IPS-15b (cell line): ENCODE data around the gene NFYC.

Experiments used
- H3K27me3 ChIP-seq: one replicate; pipeline ENCODE4 v1.6.1; 2013; ENCODE audit warnings: low read length; ENCODE audit not compliant: control insufficient read depth, insufficient read depth
- H3K36me3 ChIP-seq: one replicate; pipeline ENCODE4 v1.6.1; 2013; ENCODE audit warnings: low read length; ENCODE audit not compliant: control insufficient read depth, insufficient read depth
- H3K4me1 ChIP-seq: one replicate; pipeline ENCODE4 v1.6.1; 2013; ENCODE audit warnings: mild to moderate bottlenecking, low read length; ENCODE audit not compliant: control insufficient read depth, insufficient read depth
- H3K4me3 ChIP-seq: one replicate; pipeline ENCODE4 v1.5.1; 2013; ENCODE audit warnings: low read depth, low read length
- H3K9ac ChIP-seq: one replicate; pipeline ENCODE4 v1.6.1; 2013; ENCODE audit warnings: low read depth, mild to moderate bottlenecking, low read length
- H3K9me3 ChIP-seq: one replicate; pipeline ENCODE4 v1.6.1; 2013; ENCODE audit warnings: mild to moderate bottlenecking, low read length; ENCODE audit not compliant: control insufficient read depth, insufficient read depth

NFYC gene

GRCh38 chr1:40745176-40745575, 53.7 kb downstream of the NFYC start:
- no peaks in the 10 kb centered on the region for H3K27me3 ChIP-seq
- H3K9me3 ChIP-seq = no peaks in the 10 kb centered on the region
- H3K9ac ChIP-seq = no peak overlapping the region
- H3K36me3 ChIP-seq = peaks cover 3% of the 10 kb centered on the region
- no peak overlapping the region for H3K4me3 ChIP-seq
- no peaks in the 10 kb centered on the region for H3K4me1 ChIP-seq

GRCh38 chr1:40746344-40747090, 55.0 kb downstream of the NFYC start:
- Histone ChIP-seq H3K27me3 (no peaks in the 10 kb centered on the region), H3K4me3 (no peak overlapping the region), H3K9me3 (no peaks in the 10 kb centered on the region), H3K4me1 (no peaks in the 10 kb centered on the region), H3K9ac (no peak overlapping the region), H3K36me3 (peaks cover 3% of the 10 kb centered on the region)

- H3K36me3 ChIP-seq = peaks cover 5% of the 10 kb centered on the region
These were observed 57.6 kb downstream of the NFYC start for GRCh38 chr1:40748841-40749718.

GRCh38 chr1:40749817-40750216, 58.3 kb downstream of the NFYC start:
- Histone ChIP-seq H3K4me1 (no peaks in the 10 kb centered on the region), H3K36me3 (peaks cover 12% of the 10 kb centered on the region), H3K27me3 (no peaks in the 10 kb centered on the region), H3K4me3 (no peak overlapping the region), H3K9me3 (no peaks in the 10 kb centered on the region), H3K9ac (no peak overlapping the region)

More at GRCh38 chr1:40748841-40749718, 57.6 kb downstream of the NFYC start:
- Histone ChIP-seq H3K4me3 (no peak overlapping the region), H3K9me3 (no peaks in the 10 kb centered on the region), H3K4me1 (no peaks in the 10 kb centered on the region), H3K9ac (no peak overlapping the region), H3K27me3 (no peaks in the 10 kb centered on the region)

GRCh38 chr1:40750451-40750908, 59.0 kb downstream of the NFYC start:
- peaks cover 18% of the 10 kb centered on the region for H3K36me3 ChIP-seq
- no peak overlapping the region for H3K4me3 ChIP-seq
- no peaks in the 10 kb centered on the region for H3K27me3 ChIP-seq
- no peaks in the 10 kb centered on the region for H3K9me3 ChIP-seq
- H3K9ac ChIP-seq = no peak overlapping the region
- no peaks in the 10 kb centered on the region for H3K4me1 ChIP-seq

- Histone ChIP-seq H3K27me3 (no peaks in the 10 kb centered on the region), H3K36me3 (peaks cover 19% of the 10 kb centered on the region), H3K4me3 (no peak overlapping the region), H3K4me1 (no peaks in the 10 kb centered on the region), H3K9me3 (no peaks in the 10 kb centered on the region), H3K9ac (no peak overlapping the region)
These were observed 60.3 kb downstream of the NFYC start for GRCh38 chr1:40751802-40752201.

- H3K4me3 ChIP-seq = no peak overlapping the region
- H3K9ac ChIP-seq = no peak overlapping the region
- H3K9me3 ChIP-seq = no peaks in the 10 kb centered on the region
- H3K27me3 ChIP-seq = no peaks in the 10 kb centered on the region
- H3K4me1 ChIP-seq = no peaks in the 10 kb centered on the region
- peaks cover 23% of the 10 kb centered on the region for H3K36me3 ChIP-seq
These were observed 61.8 kb downstream of the NFYC start for GRCh38 chr1:40753142-40753882.

GRCh38 chr1:40754201-40754600, 62.7 kb downstream of the NFYC start:
- Histone ChIP-seq H3K9ac (no peak overlapping the region), H3K36me3 (peaks cover 23% of the 10 kb centered on the region), H3K9me3 (no peaks in the 10 kb centered on the region), H3K4me1 (no peaks in the 10 kb centered on the region), H3K27me3 (no peaks in the 10 kb centered on the region), H3K4me3 (no peak overlapping the region)

GRCh38 chr1:40755067-40755466, 63.6 kb downstream of the NFYC start:
- no peaks in the 10 kb centered on the region for H3K27me3 ChIP-seq
- H3K9ac ChIP-seq = no peak overlapping the region
- H3K4me3 ChIP-seq = no peak overlapping the region
- H3K9me3 ChIP-seq = no peaks in the 10 kb centered on the region
- H3K36me3 ChIP-seq = peaks cover 20% of the 10 kb centered on the region
- no peaks in the 10 kb centered on the region for H3K4me1 ChIP-seq

- no peaks in the 10 kb centered on the region for H3K27me3 ChIP-seq
- H3K36me3 ChIP-seq = peaks cover 20% of the 10 kb centered on the region
- H3K4me1 ChIP-seq = no peaks in the 10 kb centered on the region
- no peak overlapping the region for H3K4me3 ChIP-seq
- H3K9ac ChIP-seq = no peak overlapping the region
- H3K9me3 ChIP-seq = no peaks in the 10 kb centered on the region
These were observed 65.0 kb downstream of the NFYC start for GRCh38 chr1:40756523-40756922.

- Histone ChIP-seq H3K27me3 (no peaks in the 10 kb centered on the region), H3K9me3 (no peaks in the 10 kb centered on the region), H3K9ac (no peak overlapping the region), H3K4me3 (no peak overlapping the region), H3K4me1 (no peaks in the 10 kb centered on the region), H3K36me3 (peaks cover 20% of the 10 kb centered on the region)
These were observed 65.6 kb downstream of the NFYC start for GRCh38 chr1:40757084-40757483.
